Skeletal muscle satellite cell (primary cell): Measurements from ENCODE around the gene KNG1. TPM values are rescaled to one million over a fixed set of nuclear protein-coding genes. Genes with fewer than 3 reads are reported as not detected.
"Not testable (repeated sequence)": the region's sequence is repeated elsewhere in the genome, so short reads cannot be mapped to it uniquely, and the experiment has no call there.

Experiments used
- H3K27me3 ChIP-seq: 2 replicates; pipeline ENCODE4 v1.7.0; 2013; ENCODE audit warnings: low read length; ENCODE audit not compliant: control insufficient read depth, insufficient read depth
- H3K36me3 ChIP-seq: 2 replicates; pipeline ENCODE4 v1.7.0; 2013; ENCODE audit warnings: mild to moderate bottlenecking, control low read depth, low read length; ENCODE audit not compliant: insufficient read depth
- H3K4me1 ChIP-seq: 2 replicates; pipeline ENCODE4 v1.7.0; 2013; ENCODE audit warnings: low read length; ENCODE audit not compliant: control insufficient read depth, insufficient read depth
- H3K4me2 ChIP-seq: 2 replicates; pipeline ENCODE4 v1.7.0; 2013; ENCODE audit warnings: mild to moderate bottlenecking, low read length
- H3K4me3 ChIP-seq: 2 replicates; pipeline ENCODE4 v1.7.0; 2013; ENCODE audit warnings: low read length
- H3K9ac ChIP-seq: 2 replicates; pipeline ENCODE4 v1.7.0; 2013; ENCODE audit warnings: mild to moderate bottlenecking, low read depth, low read length, moderate library complexity
- H3K9me3 ChIP-seq: replicated peaks from 2 replicates; pipeline ENCODE4 v1.7.0; 2013; ENCODE audit warnings: mild to moderate bottlenecking, control low read depth, low read length
- total RNA-seq: library from RNA; depleted of rRNA; stranded (reverse); fragments of >200 nt; gene quantifications from 2 replicates; pipeline ENCODE4 v1.2.3, GENCODE V29; 2012; rRNA removed

Gene KNG1
- not detected in 2 replicates for total RNA-seq

- no peak within 1 kb of the TSS for H3K9ac ChIP-seq
- H3K36me3 ChIP-seq: no peaks in the 10 kb centered on the region
- no peaks in the 10 kb centered on the region for H3K9me3 ChIP-seq
- no peak within 1 kb of the TSS for H3K4me3 ChIP-seq
- peaks cover 22% of the 10 kb centered on the region for H3K27me3 ChIP-seq
- H3K4me1 ChIP-seq: no peaks in the 10 kb centered on the region
- no peak within 1 kb of the TSS for H3K4me2 ChIP-seq
Measured at GRCh38 chr3:186717039-186717457, at the start of gene KNG1. Gene KNG1, plus strand, starts transcription at chr3:186717359. Its CDS starts 184 bp downstream, at chr3:186717543.

DNA sequence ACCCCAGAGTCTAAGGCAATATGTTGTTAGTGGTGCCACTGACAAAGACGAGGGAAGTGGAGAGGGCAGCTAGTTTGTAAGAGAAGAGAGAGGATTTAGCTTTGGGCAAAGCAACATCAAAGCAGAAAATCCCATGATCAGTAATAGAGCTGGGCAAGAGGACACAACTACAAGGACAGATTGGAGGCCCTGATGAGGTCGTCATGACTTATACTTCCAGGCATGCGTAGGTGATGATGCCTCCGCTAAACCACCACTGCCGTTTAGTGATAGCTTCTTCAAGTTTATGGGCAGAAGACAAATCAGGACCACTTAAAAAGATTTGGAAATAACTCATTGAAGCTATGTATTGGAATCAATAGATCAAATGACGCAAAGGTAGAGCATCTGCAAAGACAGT is 48.7 kb upstream of the KNG1 start:
- no peaks in the 10 kb centered on the region for H3K9me3 ChIP-seq
- no peak overlapping the region for H3K9ac ChIP-seq
- H3K4me1 ChIP-seq: no peaks in the 10 kb centered on the region
- no peaks in the 10 kb centered on the region for H3K36me3 ChIP-seq
- H3K4me3 ChIP-seq: no peak overlapping the region
- H3K27me3 ChIP-seq: peaks cover 39% of the 10 kb centered on the region
- H3K4me2 ChIP-seq: no peak overlapping the region

DNA sequence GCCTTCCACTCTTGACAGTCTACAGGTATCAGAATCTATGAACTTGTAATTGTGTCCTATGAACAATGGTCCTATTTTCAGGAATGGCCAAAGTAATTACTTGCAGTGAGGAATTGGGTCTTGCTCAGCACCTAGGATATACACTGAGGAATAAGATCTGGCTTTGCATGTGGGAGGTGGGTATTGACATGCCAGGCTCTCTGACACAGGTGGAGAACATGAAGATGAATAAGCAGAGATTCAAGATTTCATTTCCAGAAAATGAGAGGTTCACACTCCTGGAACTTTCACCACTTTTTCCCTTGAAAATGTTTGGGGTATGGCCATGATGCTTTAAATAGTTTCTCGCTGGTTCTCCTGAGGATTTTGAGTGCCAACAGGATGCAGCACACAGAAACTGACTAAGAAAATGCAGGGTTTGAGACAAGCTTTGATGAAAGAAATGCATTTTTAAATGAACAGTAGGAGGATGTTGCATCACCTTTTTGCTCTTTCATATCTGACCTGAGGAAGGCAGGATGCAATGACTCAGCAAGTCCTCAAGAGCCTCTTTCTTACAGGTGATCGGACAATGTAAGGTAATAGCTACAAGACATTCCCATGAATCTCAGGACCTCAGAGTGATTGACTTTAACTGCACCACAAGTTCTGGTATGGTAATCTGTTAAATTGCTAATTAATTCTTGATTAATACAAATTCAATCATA is 47.6 kb upstream of the KNG1 start:
- H3K9ac ChIP-seq: no peak overlapping the region
- H3K9me3 ChIP-seq: no peaks in the 10 kb centered on the region
- H3K36me3 ChIP-seq: no peaks in the 10 kb centered on the region
- H3K27me3 ChIP-seq: peaks cover 40% of the 10 kb centered on the region
- no peaks in the 10 kb centered on the region for H3K4me1 ChIP-seq
- no peak overlapping the region for H3K4me2 ChIP-seq
- no peak overlapping the region for H3K4me3 ChIP-seq

- Histone ChIP-seq H3K36me3 (no peaks in the 10 kb centered on the region), H3K4me3 (no peak overlapping the region), H3K27me3 (peaks cover 43% of the 10 kb centered on the region), H3K4me1 (no peaks in the 10 kb centered on the region), H3K4me2 (no peak overlapping the region), H3K9ac (no peak overlapping the region), H3K9me3 (no peaks in the 10 kb centered on the region)
Measured at GRCh38 chr3:186670155-186670554, 47.0 kb upstream of the KNG1 start.

DNA sequence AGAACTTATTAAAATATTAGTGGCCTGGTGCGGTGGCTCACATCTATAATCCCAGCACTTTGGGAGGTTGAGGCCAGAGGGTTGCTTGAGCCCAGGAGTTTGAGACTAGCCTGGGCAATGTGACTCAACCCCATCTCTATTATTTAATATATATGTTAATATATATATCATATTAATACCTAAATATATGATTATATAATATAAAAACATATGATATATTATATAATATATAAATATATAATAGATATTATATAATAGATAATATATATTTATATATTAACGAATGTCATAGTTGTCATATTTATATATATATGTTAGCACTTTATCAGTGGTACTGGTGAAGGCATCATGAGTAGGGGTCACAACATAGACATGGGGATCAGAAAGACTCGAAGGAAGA is 46.1 kb upstream of the KNG1 start:
- H3K36me3 ChIP-seq: no peaks in the 10 kb centered on the region
- no peaks in the 10 kb centered on the region for H3K9me3 ChIP-seq
- H3K4me3 ChIP-seq: no peak overlapping the region
- H3K4me2 ChIP-seq: no peak overlapping the region
- H3K27me3 ChIP-seq: peaks cover 36% of the 10 kb centered on the region
- no peaks in the 10 kb centered on the region for H3K4me1 ChIP-seq
- no peak overlapping the region for H3K9ac ChIP-seq

GRCh38 chr3:186678604-186679003 is 38.6 kb upstream of the KNG1 start:
- Histone ChIP-seq H3K4me3 (no peak overlapping the region), H3K4me1 (no peaks in the 10 kb centered on the region), H3K9ac (no peak overlapping the region), H3K4me2 (no peak overlapping the region), H3K27me3 (peaks cover 38% of the 10 kb centered on the region), H3K36me3 (no peaks in the 10 kb centered on the region), H3K9me3 (no peaks in the 10 kb centered on the region)

DNA sequence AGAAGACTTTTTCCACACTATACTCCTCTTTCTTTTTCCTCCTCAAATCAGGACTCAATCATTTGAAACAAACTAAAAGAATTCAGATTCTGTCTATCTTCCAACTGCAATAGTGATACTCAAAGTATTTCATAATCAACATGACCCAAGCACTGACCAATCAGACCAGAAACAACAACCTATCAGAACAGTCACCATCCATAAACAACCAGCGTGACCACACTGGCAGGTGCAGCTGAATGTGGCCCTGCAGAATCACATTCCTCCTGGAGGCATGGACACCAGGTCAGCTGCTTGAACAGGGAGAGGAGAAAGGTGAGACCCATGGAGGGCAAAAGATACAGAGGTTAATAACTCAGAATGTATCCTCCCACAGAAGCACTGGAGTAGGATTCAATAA is 38.0 kb upstream of the KNG1 start:
- H3K27me3 ChIP-seq: peaks cover 32% of the 10 kb centered on the region
- no peaks in the 10 kb centered on the region for H3K36me3 ChIP-seq
- H3K4me1 ChIP-seq: no peaks in the 10 kb centered on the region
- no peak overlapping the region for H3K4me2 ChIP-seq
- no peak overlapping the region for H3K9ac ChIP-seq
- H3K4me3 ChIP-seq: no peak overlapping the region
- H3K9me3 ChIP-seq: no peaks in the 10 kb centered on the region

GRCh38 chr3:186680869-186681268 is 36.3 kb upstream of the KNG1 start:
- Histone ChIP-seq H3K4me1 (no peaks in the 10 kb centered on the region), H3K27me3 (peaks cover 21% of the 10 kb centered on the region), H3K36me3 (no peaks in the 10 kb centered on the region), H3K9ac (no peak overlapping the region), H3K4me3 (no peak overlapping the region), H3K4me2 (no peak overlapping the region), H3K9me3 (no peaks in the 10 kb centered on the region)

DNA sequence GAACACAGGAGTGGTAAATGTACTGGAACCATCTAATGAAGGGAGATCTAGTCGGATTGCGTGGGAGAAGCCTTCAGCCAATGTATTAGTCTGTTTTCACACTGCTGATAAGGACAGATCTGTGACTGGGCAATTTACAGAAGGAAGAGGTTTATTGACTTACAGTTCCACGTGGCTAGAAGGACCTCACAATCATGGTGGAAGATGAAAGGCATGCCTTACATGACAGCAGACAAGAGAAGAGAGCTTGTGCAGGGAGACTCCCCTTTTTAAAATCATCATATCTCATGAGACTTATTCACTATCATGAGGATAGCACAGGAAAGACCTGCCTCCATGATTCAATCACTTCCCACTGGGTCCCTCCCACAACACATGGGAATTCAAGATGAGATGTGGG is 34.3 kb upstream of the KNG1 start:
- Histone ChIP-seq H3K4me2 (no peak overlapping the region), H3K27me3 (peaks cover 21% of the 10 kb centered on the region), H3K9ac (no peak overlapping the region), H3K4me3 (no peak overlapping the region), H3K36me3 (no peaks in the 10 kb centered on the region), H3K9me3 (no peaks in the 10 kb centered on the region), H3K4me1 (no peaks in the 10 kb centered on the region)

GRCh38 chr3:186683979-186684378 is 33.2 kb upstream of the KNG1 start:
- Histone ChIP-seq H3K9ac (no peak overlapping the region), H3K4me3 (no peak overlapping the region), H3K9me3 (no peaks in the 10 kb centered on the region), H3K36me3 (no peaks in the 10 kb centered on the region), H3K27me3 (peaks cover 18% of the 10 kb centered on the region), H3K4me1 (no peaks in the 10 kb centered on the region), H3K4me2 (no peak overlapping the region)

DNA sequence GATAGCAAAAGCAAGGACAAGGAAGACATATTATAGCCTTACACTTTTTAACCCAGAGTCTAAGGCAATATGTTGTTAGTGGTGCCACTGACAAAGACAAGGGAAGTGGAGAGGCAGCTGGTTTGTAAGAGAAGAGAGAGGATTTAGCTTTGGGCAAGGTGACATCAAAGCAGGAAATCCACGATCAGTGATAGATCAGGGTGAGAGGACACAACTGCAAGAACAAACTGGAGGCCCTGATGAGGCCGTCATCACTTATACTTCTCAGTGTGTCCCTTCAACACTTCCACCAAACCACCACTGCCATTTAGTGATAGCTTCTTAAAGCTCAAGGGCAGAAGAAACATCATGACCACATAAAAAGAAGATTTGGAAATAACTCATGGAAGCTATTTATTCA is 30.7 kb upstream of the KNG1 start:
- H3K4me1 ChIP-seq, H3K27me3 ChIP-seq, H3K9ac ChIP-seq, H3K4me2 ChIP-seq, H3K4me3 ChIP-seq, H3K9me3 ChIP-seq, H3K36me3 ChIP-seq: not testable (repeated sequence)

DNA sequence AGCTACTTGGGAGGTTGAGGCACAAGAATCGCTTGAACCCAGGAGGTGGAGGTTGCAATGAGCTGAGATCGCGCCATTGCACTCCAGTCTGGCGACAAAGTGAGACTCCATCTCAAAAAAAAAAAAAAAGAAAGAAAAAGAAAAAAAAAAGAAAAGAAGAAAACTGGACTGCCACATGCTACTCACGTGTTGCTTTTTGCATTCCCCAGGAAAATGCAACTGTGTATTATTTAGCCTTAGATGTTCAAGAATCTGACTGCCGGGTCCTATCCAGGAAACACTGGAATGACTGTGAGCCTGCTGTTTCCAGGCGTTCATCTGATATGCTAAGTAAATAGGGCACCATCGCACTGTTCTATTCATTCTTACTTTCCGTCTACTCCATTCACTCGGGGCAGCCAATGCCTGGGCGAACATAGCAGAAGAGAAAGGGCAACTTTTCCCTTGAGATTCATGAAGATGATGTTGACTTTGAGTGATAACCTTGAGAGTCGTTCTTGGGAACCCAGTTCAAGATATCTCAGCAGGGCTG is 30.0 kb upstream of the KNG1 start:
- peaks cover 2% of the 10 kb centered on the region for H3K27me3 ChIP-seq
- H3K4me2 ChIP-seq: no peak overlapping the region
- no peaks in the 10 kb centered on the region for H3K9me3 ChIP-seq
- no peaks in the 10 kb centered on the region for H3K4me1 ChIP-seq
- H3K4me3 ChIP-seq: no peak overlapping the region
- no peak overlapping the region for H3K9ac ChIP-seq
- H3K36me3 ChIP-seq: no peaks in the 10 kb centered on the region
